ENCODE data around the gene DNAJB9.

GRCh38 chr7:108526768-108527017 is 43.0 kb upstream of the DNAJB9 start:
- TF ChIP-seq CTCF (IDR thresholded peaks at IDR 0.05), result no peak
- TF ChIP-seq POLR2A (IDR thresholded peaks at IDR 0.05), result no peak
